ENCODE data around the gene RAD51B. TPM values are rescaled to one million over a fixed set of nuclear protein-coding genes. Genes with fewer than 3 reads are reported as not detected.

The RAD51B gene
- total and polyA plus RNA-seq, 9 of the 15 experiments (the other 6 are each of a cell fraction or from before 2014, with no cell fraction given), result 8.5 to 17.3 (median 11.3) TPM

DNA sequence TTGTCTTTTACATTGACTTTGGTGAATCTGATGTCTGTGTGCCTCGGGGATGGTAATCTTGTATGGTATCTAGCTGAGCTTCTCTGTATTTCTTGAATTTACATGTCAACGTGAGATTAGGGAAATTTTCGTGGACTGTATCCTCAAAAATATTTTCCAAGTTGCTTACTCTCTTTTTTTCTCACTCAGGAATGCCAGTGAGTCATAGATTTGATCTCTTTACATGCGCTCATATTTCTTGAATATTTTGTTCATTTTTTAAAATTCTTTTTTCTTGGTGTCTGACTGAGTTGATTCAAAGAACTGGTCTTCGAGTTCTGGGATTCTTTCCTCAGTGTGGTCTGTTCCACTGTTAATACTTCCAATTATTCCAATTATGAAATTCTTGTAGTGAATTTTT, 207.7 kb downstream of the RAD51B start:
- no peaks in the 10 kb centered on the region for H4K20me1 ChIP-seq (replicated peaks; ENCODE audit: control insufficient read depth, insufficient read depth, low read length)
- ChIA-PET CTCF (ENCODE audit: low intra/inter-chr PET ratio) (no interaction called here), POLR2A (interaction anchor here (0.6 kb wide), 1 partner anchor 827 kb away, joined by 3 read pairs; no protein-coding TSS in a partner anchor)
- no peaks in the 10 kb centered on the region for H3K4me1 ChIP-seq (replicated peaks in 1 of 2; ENCODE audit: control insufficient read depth in 2 of 2, insufficient read depth in 2 of 2, low read length in 2 of 2)
- DNase-seq (ENCODE audit: extremely low read depth in 1 of 4, low spot score in 3 of 4) (no peak), ATAC-seq (no peak), FAIRE-seq (no peak)
- H3K27me3 ChIP-seq (ENCODE audit: control insufficient read depth in 2 of 2, insufficient read depth in 2 of 2, low read length in 2 of 2), result no peaks in the 10 kb centered on the region
- no peak overlapping the region for H3K9ac ChIP-seq (ENCODE audit: insufficient read depth in 1 of 2, low read depth in 2 of 2, low read length in 2 of 2)
- H3K9me1 ChIP-seq (ENCODE audit: control insufficient read depth, insufficient read depth, low read length), result no peaks in the 10 kb centered on the region
- no peak overlapping the region for H2AFZ ChIP-seq (ENCODE audit: low read depth, low read length)
- no peak overlapping the region for H3K27ac ChIP-seq (ENCODE audit: extremely low read depth, low read depth, low read length)
- 8% methylated on average over 5 of the region's 5 CpGs for WGBS (ENCODE audit: insufficient coverage, low coverage, missing lambda C conversion rate)
- no peak for TF ChIP-seq HDAC6 (IDR thresholded peaks at IDR 0.05; ENCODE audit: low read depth, low read length)
- no peak for TF ChIP-seq ZNF75A (CRISPR knock-in tag; IDR thresholded peaks at IDR 0.05)
- TF ChIP-seq CEBPB (tag; IDR thresholded peaks at IDR 0.05), result no peak
- no peak for TF ChIP-seq ARHGAP35 (IDR thresholded peaks at IDR 0.05; ENCODE audit: partially characterized antibody)
- TF ChIP-seq, protein P1, sequence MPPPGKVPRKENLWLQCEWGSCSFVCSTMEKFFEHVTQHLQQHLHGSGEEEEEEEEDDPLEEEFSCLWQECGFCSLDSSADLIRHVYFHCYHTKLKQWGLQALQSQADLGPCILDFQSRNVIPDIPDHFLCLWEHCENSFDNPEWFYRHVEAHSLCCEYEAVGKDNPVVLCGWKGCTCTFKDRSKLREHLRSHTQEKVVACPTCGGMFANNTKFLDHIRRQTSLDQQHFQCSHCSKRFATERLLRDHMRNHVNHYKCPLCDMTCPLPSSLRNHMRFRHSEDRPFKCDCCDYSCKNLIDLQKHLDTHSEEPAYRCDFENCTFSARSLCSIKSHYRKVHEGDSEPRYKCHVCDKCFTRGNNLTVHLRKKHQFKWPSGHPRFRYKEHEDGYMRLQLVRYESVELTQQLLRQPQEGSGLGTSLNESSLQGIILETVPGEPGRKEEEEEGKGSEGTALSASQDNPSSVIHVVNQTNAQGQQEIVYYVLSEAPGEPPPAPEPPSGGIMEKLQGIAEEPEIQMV (tag; conservative IDR thresholded peaks at IDR 0.05; ENCODE audit: low read depth), result no peak
- no peak for TF ChIP-seq NFIX (CRISPR knock-in tag; IDR thresholded peaks at IDR 0.05; ENCODE audit: low read depth)
- no peak for TF ChIP-seq HDAC2 (IDR thresholded peaks at IDR 0.05)
- H3K4me3 ChIP-seq, result no peak overlapping the region
- H3K79me2 ChIP-seq (ENCODE audit: control insufficient read depth, insufficient read depth, low read length), result no peaks in the 10 kb centered on the region
- intact Hi-C loops (cut with micrococcal nuclease), result no loop called here
- in situ Hi-C loops (cut with MboI), result no loop called here
- no peak overlapping the region for H3K4me2 ChIP-seq (ENCODE audit: insufficient read depth, low read length)
- no peaks in the 10 kb centered on the region for H3K9me3 ChIP-seq (replicated peaks; ENCODE audit: control insufficient read depth, insufficient read depth, low read depth, low read length)
- no TSS peak for BruUV-seq (replicated peaks)
- H3K36me3 ChIP-seq (ENCODE audit: control insufficient read depth, insufficient read depth, low read length), result no peaks in the 10 kb centered on the region

Measured in K562 (cell line).